Peyer's patch (tissue), 4 donors: ENCODE results near the gene KIAA0930.

Experiments used
- CTCF ChIP-seq, 6 experiments: fragments of 450-650 bp in 4 of 6; fragments of 200-600 bp in 2 of 6; sonication (generic) in 1 of 6; IDR thresholded peaks; one replicate each; pipeline ENCODE4 v1.5.1; 2017 to 2019; ENCODE audit warnings: antibody characterized with exemption in 6 of 6, mild to moderate bottlenecking in 3 of 6, moderate library complexity in 1 of 6
- POLR2A ChIP-seq, 2 donors: fragments of 450-650 bp; IDR thresholded peaks; one replicate each; pipeline ENCODE4 v1.5.1; 2017; ENCODE audit warnings: antibody characterized with exemption in 2 of 2, mild to moderate bottlenecking in 2 of 2, moderate library complexity in 2 of 2

- no peak for TF ChIP-seq POLR2A (IDR thresholded peaks at IDR 0.05)
- TF ChIP-seq CTCF (IDR thresholded peaks at IDR 0.05): no peak
These were observed 29.7 kb downstream of the KIAA0930 start for GRCh38 chr22:45210991-45211390.
